ENCODE results near the gene VAC14.

VAC14 gene

DNA sequence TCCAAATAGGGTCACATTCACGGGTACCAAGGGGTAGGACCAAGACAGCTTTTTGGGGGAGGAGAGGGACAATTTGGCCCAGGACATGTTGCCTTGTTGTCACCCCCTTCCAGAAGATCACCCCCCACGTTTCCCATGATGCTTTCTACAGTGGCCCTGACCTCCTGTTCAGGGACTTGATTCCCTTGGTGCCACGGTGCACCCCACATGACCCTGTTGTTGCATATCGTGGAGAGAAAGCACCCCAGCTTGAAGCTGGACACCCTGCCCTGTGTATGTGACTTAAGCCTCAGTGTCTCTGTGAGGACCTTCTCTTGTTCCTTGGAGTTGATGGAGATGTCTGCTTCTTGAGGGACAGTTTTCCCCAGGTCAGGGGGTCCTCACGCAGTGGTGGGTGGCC is 142.0 kb downstream of the VAC14 start:
- H3K27ac ChIP-seq: no peak overlapping the region
- no peak for TF ChIP-seq ZFX (IDR thresholded peaks at IDR 0.05; ENCODE audit: borderline replicate concordance)
- TF ChIP-seq, protein P1, sequence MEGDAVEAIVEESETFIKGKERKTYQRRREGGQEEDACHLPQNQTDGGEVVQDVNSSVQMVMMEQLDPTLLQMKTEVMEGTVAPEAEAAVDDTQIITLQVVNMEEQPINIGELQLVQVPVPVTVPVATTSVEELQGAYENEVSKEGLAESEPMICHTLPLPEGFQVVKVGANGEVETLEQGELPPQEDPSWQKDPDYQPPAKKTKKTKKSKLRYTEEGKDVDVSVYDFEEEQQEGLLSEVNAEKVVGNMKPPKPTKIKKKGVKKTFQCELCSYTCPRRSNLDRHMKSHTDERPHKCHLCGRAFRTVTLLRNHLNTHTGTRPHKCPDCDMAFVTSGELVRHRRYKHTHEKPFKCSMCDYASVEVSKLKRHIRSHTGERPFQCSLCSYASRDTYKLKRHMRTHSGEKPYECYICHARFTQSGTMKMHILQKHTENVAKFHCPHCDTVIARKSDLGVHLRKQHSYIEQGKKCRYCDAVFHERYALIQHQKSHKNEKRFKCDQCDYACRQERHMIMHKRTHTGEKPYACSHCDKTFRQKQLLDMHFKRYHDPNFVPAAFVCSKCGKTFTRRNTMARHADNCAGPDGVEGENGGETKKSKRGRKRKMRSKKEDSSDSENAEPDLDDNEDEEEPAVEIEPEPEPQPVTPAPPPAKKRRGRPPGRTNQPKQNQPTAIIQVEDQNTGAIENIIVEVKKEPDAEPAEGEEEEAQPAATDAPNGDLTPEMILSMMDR (IDR thresholded peaks at IDR 0.05): no peak

DNA sequence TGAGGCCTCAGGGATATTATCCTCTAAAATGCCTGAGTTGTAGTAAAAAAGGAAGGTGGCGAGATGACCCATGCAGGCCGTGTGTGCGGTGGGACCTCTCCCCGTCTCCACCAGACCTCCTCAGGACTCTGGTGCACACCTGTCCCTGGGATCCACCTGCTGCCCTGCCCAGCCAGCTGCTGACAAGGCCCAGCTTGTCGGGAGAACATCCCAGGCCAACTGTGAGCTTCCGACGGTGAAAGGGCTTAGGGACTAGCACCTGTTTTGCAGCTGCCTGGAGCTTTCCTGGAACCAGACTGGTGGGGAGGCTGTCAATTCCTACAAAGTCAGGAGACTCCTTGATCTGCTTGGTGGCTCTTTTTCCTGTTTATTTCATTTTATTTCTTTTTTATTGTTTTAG is 143.0 kb downstream of the VAC14 start:
- no peak overlapping the region for H3K27ac ChIP-seq
- TF ChIP-seq, protein P1 (IDR thresholded peaks at IDR 0.05): no peak
- TF ChIP-seq ZFX (IDR thresholded peaks at IDR 0.05; ENCODE audit: borderline replicate concordance): no peak

DNA sequence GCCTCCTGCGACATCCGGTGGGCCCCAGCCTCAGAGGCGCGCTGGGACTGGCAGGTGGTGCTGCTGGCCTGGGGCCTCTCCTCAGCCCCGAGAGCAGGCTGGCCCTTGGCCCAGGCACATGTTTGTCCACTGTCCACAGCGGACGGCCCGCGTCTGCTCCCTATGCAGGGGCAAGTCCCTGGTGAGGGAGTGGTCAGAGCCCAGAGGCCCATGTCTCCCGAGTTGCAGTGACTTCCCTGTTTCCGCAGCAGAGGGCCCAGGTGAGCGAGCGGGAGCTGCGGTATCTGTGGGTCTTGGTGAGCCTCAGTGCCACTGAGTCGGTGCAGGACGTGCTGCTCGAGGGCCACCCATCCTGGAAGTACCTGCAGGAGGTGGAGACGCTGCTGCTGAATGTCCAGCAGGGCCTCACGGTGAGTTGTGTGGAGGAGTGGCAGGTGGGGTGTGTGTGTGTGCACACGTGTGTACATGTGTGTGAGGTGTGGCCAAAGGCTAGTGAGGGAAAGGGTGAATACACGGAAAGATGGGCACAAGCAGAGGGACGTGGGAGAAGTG is 144.2 kb downstream of the VAC14 start:
- no peak for TF ChIP-seq ZFX (IDR thresholded peaks at IDR 0.05; ENCODE audit: borderline replicate concordance)
- TF ChIP-seq, protein P1 (IDR thresholded peaks at IDR 0.05): no peak
- H3K27ac ChIP-seq: no peak overlapping the region

DNA sequence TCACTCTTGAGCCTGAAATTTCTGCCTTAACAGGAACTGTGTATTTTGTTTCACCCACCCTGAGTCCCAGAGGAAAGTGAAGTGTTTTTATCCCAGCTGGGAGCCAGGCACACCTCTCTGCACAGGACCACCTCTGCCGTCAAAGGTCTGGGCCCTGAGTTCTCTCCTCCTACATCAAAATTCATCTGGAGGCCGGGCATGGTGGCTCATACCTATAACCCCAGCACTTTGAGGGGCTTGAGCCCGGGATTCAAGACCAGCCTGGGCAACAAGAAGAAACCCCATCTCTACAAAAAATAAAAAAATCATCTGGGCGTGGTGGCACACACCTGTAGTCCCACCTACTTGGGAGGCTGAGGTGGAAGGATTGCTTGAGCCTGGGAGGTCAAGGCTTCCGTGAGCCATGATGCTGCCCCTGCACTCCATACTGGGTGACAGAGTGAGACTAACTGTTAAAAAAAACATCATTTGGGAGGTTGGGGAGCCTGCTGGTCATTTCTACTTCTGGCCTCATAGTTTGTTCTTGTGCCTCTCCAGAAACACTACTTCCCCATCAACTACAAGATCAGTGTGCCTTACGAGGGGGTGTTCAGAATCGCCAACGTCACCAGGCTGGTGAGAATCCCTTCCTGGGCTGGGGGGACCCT is 144.8 kb downstream of the VAC14 start:
- H3K27ac ChIP-seq: no peak overlapping the region
- no peak for TF ChIP-seq ZFX (IDR thresholded peaks at IDR 0.05; ENCODE audit: borderline replicate concordance)
- TF ChIP-seq, protein P1 (IDR thresholded peaks at IDR 0.05): no peak

DNA sequence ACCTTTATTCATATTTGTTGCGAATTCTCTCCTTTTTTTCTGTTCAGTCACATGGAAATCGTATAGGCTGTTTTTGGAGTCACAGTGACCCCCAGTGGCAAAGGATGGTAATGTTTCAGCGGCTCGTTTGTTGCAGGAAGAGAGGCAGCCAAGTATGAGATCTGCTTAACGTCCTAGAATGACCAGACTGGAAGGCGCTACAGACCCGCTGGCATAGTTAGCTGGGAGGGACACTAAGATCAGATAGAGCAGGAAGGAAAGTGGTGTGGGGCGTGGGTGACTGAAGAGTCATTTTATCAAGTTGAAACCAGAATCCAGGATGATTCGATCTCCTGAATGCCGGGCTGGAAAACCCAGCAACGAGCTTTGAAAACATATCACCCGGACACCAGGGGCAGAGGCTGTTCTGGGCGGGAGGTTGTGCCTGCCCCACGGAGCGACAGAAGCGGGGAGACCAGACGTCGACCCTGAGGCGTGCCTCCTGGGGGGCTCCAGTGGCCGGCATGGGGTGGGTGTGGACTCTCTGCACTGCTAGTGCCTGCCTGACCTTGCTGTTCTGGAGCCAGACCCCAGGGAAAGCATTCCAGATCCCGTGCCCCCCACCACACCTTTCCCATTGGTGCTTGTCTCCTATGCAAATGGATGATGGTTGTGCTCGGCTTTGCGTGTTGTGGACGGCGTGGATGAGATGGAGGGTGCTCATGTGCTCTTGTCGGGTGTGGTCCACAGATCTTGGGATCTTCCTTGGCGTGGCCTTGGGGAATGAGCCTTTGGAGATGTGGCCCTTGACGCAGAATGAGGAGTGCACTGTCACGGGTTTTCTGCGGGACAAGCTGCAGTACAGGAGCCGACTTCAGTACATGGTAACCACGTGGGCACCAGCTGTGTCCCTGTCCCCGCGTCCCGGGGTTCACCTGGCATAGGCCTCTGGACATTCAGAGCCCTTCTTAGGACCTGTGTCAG is 146.9 kb downstream of the VAC14 start:
- no peak overlapping the region for H3K27ac ChIP-seq

DNA sequence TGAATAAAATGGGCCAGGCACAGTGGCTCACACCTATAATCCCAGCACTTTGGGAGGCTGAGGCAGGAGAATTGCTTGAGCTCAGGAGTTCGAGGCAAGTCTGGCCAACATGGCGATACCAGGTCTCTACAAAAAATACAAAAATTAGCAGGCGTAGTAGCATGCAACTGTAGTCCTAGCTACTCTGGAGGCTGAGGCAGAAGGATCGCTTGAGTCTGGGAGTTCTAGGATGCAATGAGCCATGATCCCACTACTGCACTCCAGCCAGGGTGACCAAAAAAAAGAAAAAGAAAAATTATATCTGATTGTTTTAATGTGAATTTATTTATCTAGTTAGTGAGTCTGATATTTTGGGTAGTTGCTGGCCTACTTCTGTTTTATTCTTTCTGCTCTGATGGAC is 147.6 kb downstream of the VAC14 start:
- no peak overlapping the region for H3K27ac ChIP-seq
- TF ChIP-seq, protein P1 (IDR thresholded peaks at IDR 0.05): no peak
- no peak for TF ChIP-seq ZFX (IDR thresholded peaks at IDR 0.05; ENCODE audit: borderline replicate concordance)

More for the DNA sequence above, 146.9 kb downstream of the VAC14 start:
- TF ChIP-seq, protein P1 (IDR thresholded peaks at IDR 0.05): peak; percentile 87
- no peak for TF ChIP-seq ZFX (IDR thresholded peaks at IDR 0.05; ENCODE audit: borderline replicate concordance)
